G401.6 (cell line): Measurements from ENCODE around the gene GPR137C.

Experiments used
- FAIRE-seq: peaks from 2 replicates; lab custom pipeline; 2012; peaks lifted over from hg19 to GRCh38; lab: Jason Lieb, UNC

GPR137C gene, protein sequence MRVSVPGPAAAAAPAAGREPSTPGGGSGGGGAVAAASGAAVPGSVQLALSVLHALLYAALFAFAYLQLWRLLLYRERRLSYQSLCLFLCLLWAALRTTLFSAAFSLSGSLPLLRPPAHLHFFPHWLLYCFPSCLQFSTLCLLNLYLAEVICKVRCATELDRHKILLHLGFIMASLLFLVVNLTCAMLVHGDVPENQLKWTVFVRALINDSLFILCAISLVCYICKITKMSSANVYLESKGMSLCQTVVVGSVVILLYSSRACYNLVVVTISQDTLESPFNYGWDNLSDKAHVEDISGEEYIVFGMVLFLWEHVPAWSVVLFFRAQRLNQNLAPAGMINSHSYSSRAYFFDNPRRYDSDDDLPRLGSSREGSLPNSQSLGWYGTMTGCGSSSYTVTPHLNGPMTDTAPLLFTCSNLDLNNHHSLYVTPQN

DNA sequence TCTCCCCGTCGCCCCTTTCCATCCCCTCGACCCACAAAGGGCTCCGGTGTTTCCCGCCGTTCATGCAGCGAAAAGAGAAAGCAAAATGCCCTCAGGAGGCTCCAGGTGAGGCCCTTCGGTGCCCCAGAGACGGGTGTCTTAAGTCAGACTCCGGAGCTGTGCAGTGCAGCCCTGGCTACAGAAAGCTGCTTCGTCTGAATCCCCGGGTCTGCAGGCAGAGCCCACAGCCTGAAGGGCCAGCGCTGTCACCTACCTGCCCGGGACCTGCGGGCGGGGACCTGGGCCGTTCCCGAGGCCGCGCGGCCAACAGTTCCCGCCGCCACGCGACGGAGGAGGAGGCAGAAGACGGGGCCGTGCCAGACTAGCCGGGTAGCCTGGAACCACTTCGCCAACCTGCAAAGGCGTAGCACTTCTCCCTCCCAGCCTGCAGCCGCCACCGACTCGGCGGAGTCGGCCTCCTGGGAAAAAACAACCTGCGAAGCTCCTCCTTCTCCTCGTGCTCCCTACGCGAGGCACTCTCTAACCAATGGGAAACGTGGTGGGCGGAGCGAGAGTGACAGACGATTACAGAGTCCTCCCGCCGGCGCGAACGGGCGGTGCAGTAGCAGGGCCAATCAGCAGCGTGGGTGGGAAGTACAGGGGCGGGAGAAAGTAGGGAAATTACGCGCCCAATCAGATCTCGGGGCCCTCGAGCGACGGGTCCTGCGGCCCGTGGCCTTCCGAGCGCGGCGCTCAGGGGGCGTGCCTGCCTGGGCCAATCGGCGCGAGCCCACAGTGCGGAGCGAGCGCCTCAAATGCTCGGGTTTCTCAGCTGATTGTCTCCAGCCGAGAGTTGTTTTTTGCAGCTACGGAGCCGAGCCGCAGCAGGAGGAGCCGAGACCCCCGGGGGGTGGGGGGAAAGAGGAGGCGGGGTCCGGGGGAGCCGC, at the start of gene GPR137C, which contains the start of gene TXNDC16:
TSS of gene GPR137C (plus strand) at position 774 of the 926 bp plus-strand sequence. CDS start 312 bp downstream, outside the sequence.
TSS of gene TXNDC16 (minus strand) at position 443 of the 926 bp plus-strand sequence. CDS start 8,948 bp downstream, outside the sequence.
- peak; percentile 99 for FAIRE-seq

DNA sequence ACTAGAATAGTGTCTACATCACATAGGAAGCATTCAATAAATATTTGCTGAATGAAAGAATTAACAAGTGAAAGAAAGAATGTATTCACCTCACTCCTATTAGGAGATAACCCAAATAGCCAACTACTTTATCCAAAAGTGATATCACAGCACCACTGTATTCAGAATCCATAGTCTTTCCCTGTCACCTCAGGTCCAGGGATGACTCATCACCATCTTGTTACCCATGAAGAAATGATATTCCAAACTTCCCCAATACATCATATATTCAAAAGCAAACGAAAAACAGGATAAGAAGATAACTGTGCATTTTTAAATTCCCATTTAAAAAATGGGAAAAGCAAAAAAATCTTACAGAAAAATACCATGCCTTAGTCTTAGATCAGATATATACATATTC, 39.4 kb upstream of the GPR137C start:
- no peak for FAIRE-seq

DNA sequence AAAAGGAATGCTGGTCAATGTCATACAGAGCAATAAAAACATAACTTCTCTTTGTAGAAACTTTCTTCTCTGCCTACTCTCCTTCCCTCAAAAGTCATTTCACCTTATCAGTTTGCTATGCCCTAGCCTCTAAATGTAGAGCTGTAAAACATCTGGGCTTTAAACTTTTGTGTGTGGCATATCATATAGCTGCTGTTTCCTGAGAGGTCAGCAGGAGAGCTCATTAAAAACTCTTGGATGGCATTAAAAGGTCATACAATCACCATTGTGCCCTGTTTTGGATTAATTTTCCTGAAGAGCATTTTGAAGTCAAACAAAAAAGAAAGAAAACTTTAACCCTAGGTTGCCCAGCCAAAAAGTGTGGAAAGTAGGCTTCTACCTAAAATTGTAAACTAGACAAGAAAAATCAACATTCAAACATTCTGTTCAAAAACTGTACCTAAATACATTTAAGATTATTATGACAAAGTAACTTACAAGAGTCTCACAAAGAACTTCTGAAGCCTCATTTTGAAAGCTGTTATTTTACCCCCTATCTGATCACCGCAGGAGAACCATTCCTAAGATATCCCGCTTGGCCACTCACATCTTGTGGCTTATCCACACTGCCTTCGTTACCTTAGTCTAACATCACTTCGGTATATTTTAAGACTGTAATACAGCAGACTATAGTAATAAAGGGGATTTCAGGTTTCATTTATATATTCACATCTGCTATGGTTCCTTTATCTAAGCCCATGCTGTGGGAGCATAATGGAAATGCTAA, 38.4 kb upstream of the GPR137C start:
- FAIRE-seq, result no peak

DNA sequence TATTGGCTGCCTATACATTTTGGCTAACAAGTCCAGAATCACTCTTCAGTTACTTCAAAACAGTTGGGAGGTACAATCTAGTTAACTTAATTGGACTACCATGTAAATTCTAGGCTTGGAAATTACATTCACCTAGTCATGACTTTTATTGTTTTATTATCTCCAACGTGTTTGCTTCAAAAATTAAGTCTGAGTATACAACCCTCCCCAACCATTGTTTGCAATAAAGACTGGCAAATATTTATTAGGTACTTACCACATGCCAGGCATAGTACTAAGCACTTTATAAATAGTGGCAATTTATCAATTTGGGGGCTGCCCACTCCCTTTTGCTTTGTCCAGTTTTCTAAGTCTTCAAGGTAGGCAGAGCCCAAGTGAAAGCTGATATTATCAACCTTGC, 30.6 kb upstream of the GPR137C start:
- no peak for FAIRE-seq

DNA sequence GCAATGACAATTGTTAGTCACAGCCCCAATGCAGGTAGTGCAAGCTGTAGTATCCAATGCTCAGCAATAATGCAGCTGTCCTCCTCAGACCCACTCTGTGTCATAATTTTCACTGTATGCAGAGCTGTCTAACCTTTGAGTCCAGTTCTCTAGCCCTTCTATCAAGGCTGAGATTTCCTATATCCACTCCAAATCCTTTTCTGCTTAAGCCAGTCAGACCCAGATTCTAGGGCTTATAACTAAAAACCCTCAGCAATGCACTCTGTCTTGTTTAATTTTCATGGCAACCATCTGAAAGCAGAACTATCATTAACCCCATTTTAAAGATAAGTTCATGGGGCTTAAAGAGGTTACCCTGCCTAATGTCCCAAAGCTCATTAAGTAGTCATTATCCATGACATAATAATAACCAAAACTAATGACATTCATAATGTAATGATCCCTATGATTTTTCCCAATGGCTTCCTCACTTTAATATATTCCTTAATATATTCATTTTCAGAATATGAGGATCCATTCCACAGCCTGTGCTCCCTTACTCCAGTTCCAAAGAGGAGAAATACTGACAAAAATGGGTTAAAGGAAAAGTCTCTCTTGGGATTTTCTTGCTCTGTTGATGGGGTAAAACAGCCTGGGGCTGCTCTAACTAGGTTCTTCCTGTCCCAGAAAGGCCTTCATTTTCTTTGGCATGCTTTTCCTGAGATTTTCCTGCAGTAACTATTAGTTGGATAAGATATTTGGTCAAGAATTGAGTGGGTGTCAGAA, 29.9 kb upstream of the GPR137C start:
- FAIRE-seq, result no peak

DNA sequence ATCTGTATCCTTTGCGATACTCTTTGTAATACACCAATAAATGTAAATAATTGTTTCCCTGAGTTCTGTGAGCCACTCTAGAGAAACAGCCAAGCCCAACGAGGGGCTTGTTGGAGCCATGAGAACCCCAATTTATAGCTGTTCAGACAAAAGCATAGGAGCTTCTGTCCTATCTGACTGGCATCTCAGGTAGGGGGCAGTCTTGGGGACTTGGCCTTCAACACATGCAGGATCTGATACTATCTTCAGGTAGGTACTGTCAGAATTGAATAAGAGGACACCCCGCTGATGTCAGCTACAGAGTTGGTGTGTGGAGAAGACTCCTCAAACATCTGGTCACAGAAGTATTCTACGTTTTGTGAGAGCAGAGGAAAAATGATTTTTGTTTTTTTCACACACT, 25.6 kb upstream of the GPR137C start:
- no peak for FAIRE-seq

DNA sequence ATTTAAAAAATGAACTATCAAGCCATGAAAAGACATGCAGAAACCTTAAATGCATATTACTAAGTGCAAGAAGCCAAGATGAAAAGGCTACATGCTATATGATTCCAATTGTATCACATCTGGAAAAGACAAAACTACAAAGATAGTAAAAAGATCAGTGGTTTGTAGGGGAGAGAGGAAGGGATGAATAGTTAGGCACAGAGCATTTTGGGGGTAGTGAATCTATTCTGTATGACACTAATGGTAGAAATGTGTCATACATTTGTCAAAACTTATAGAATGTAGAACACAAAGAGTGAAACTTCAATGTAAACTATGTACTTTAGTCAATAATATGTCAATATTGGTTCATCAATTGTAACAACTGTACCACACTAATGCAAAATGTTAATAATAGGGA, 21.2 kb upstream of the GPR137C start:
- FAIRE-seq, result no peak

DNA sequence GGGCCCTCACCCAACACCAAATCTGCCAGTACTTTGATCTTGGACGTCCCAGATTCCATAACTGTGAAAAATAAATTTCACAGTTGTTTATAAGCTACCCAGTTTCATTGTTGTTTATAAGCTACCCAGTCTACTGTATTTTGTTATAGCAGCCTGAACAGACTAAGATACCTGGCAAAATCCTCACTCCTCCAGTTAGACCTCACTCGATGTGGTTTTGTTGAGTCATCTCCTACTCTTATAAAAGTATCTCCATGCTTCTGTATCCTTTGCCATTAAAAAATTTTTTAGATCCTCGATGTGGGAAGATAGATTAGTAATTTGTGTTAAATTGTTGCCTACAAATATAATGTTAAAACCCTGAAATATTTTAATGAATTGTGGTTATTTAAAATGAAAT, 16.4 kb upstream of the GPR137C start:
- no peak for FAIRE-seq

DNA sequence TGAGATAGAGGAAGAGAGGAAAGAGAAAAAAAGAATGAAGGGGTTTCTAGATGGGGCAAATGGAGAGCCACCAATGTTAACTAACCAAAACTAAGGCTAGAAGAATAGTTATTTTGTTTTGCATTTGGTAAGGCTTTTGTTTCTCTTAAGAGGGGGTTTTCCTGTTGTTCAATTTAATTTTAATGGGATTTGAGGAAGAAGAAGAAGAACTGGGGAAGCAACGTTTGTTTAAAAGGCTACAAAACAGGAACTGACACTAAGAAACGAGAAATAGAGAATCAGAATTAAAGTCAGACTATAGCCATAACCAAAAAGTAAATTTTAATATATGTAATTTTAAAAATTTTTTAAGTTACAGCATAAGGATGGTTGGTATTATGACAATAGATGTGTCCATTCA, 14.0 kb upstream of the GPR137C start:
- peak; percentile 41 for FAIRE-seq

DNA sequence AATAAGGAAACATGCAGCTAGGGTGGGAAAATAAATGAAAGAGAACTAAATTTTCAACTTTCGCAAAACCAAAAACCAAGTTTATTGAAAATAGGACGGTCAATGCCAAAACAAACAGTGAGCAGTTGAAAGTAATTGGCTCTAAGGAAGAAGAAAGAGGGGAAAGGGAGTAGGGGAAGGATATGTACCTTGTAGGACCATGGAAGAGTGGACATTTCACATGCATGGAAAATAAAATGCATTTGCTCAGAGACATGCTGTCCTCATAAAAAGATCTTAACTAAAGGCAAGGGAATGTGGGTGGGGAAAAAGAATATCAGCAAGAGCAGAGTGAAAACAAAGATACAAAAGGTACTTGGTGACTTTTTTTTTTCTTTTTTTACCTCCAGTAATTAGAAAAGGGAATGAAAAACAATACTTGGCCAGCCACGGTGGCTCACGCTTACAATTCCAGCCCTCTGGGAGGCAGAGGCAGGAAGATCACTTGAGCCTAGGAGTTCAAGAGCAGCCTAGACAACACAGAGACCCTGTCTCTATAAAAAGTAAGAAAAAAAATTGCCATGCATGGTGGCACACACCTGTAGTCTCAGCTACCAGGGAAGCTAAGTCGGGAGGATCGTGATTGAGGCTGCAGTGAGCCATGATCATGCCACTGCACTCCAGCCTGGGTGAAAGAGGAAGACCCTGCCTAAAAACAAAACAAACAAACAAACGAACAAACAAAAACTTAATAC, 6.9 kb upstream of the GPR137C start:
- no peak for FAIRE-seq

DNA sequence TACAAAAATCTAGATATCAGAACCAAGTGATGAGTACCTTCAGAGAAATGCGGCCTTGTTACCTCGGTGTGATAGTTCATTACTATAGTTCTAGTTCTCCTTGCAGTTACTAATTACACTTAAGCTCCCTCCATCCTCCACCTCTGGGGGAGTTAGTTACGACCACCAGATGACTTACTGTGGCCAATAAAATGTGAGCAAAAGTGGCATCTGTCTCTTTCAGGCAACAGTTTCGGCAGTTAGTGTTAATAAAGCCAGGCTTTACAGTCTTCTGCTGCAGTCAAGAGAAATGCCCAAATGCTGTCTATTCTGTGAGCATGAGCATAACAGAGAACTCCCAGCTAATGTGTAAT, 6.3 kb upstream of the GPR137C start:
- FAIRE-seq, result no peak

DNA sequence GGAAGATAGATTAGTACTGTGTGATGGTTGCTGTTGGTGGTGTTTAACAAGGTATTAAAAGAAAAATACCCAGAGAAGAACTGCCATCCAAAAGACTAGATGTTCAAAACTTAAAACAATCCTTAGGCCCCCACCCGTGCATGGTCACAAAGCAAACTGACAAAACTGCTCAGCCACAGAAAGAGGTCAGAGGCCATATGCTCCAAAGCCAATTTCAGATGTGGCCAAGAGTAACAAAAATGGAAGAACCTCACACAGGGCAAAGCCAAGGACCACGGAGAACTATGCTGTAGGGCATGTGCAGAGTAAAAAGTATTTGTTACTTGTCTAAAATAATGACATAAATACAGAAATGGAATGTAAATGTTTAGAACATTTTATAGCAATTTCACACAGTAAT, 5.6 kb upstream of the GPR137C start:
- no peak for FAIRE-seq

DNA sequence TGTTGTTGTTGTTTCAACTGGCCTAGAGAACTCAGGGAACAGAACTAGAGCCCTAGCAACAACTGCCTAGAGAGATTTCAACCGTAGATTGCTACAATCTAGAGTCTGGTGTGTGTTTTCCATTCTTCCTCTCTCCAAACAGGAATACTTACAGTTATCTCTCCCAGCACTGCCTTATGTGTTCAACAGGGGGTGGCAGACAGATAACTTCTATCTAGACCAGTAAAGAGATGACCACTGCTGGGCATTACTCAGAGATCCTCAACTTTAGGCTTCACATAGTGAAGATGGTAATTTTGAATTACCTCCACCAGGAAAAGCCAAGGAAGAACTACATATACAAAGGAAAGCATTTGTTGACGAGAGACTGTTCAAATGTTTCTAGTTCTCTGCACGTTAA, 5.1 kb upstream of the GPR137C start:
- FAIRE-seq, result no peak

DNA sequence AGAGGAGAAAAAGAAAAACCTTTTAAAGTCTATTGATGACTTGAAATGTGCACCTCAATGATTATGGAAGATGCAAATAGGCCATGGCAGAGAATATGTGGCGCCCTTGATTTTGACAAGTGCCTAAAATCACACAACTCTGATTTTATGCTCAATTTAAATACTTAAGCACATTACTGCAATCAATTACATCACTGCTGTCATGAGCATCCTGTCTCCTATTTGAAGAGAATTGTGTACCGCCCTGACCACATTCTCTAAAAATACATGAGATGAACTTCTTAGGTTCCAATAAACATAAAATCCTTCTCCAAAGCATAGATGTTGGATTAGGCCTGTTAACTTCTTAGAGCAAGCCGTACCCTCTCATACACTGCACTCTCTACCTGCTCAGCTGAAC, 2.0 kb upstream of the GPR137C start:
- FAIRE-seq, result no peak

DNA sequence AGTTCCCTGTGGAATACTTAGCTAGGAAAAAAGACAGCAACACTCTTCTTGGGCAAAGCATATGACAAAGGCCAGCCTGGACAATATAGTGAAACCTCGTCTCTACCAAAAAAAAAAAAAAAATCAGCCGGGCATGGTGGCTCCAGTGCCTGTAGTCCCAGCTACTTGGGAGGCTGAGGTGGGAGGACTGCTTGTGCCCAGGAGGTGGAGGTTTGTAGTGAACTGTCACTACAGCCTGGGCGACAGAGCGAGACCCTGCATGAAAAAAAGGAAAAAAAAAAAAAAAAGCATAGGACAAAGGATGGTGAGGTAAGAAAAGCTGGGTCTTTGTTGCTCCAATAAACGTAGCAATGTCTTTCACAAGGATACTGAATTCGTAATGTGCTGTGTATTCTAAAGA, 1.4 kb upstream of the GPR137C start:
- no peak for FAIRE-seq

DNA sequence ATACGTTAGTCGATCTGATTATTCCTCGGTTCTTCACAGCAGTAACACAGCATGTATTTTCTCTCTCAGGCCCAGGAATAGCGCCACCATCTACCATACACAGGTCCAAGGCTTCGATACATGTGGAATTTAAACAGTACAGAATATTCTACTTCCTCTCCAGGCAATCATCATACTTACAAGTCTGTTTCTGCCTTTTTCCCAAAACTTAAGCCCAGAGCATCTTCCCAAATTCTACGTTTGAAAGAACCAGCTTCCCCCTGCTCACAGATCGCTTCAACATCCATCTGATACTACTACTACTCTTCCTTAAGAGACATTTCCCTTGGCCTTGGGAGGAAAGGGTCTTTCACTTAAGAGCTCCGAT, 957 bp upstream of the GPR137C start:
- peak; percentile 87 for FAIRE-seq

DNA sequence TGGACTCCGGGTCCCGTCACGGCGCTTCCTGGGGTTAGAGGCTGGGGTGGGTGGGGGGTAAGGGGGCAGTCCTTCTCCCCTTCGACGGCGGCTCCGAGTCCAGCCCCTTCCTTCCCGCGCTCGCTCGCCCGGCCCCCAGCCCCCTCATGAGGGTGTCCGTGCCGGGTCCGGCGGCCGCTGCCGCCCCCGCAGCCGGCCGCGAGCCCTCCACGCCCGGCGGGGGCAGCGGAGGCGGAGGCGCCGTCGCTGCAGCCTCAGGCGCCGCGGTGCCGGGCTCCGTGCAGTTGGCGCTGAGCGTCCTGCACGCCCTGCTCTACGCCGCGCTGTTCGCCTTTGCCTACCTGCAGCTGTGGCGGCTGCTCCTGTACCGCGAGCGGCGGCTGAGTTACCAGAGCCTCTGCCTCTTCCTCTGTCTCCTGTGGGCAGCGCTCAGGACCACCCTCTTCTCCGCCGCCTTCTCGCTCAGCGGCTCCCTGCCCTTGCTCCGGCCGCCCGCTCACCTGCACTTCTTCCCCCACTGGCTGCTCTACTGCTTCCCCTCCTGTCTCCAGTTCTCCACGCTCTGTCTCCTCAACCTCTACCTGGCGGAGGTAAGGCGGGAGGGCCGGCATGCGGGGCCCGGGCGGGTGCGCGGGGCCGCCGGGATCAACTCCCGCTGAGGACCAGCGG, 500 bp downstream of the GPR137C start:
- no peak for FAIRE-seq

DNA sequence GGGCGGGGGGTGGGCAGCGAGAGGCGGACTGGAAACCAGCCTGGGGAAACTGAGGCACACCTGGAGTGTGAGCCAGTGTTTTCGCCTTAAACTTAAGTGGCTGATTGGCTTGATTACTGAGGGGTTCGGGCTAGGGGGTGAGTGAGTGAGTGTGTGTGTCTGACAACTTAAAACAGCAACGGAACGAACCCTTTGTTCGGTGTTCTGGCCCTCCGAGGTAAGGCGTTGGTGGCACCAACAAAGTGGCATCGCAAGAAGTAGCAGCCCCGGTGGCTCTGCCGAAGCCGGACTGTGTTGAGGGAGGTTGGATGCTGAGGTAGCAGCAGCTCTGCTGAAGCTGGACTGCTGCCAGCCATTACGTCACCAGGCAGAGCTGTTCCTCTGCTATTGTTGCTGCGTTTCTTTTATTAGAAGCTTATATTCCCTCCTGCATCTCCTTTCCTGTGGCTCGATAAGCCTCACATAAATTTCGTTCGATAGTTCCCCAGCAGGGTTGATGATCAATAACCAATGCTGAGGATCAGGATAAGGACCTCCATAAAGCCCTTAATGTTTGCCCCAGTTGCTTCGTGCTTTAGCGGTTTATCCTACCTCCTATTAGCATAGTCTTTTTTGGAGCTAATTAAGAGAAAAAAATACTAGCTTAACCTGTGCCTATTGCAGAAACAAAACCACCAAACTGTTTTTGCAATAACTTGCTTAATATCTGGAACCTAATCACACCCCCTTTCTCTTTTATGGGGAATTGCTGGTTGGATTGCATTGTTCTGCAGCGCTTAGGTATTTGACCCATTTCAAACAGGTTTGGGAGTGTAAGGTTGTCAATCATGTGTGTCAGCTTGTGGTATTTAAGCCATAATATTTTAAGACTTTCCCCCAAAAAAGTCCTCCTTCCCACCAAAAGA, 1.3 kb downstream of the GPR137C start:
- no peak for FAIRE-seq

DNA sequence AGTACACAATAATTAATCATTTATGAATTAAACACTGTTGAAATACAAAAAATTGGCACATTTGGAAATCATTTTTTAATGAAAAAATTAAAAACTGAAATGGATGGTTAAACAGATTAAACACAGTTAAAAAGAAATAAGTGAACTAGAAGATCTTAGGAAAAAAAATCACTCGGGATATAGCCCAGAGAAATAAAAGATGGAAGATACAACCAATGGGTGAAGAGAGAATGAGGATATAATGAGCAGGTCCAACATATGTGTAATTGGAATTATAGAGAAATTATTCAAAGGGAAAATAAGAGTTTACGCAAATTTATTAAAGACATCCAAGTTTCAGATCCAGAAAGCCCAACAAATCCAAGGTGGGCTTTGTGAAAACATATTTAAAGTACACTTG, 6.1 kb downstream of the GPR137C start:
- FAIRE-seq, result peak; percentile 64
